Upper lobe of left lung (tissue), 4 donors: ENCODE measurements around the gene LAMB2.

Experiments used
- CTCF ChIP-seq, 6 experiments: fragments of 450-650 bp in 4 of 6; fragments of 200-600 bp in 2 of 6; sonication (generic) in 2 of 6; IDR thresholded peaks; one replicate each; pipeline ENCODE4 v1.5.1; 2016 to 2019; ENCODE audit warnings: antibody characterized with exemption in 6 of 6
- EP300 ChIP-seq, 4 donors: sonication (generic); formaldehyde crosslinking; IDR thresholded peaks; one replicate each; pipeline ENCODE4 v1.5.1; 2017; ENCODE audit warnings: antibody characterized with exemption in 4 of 4, control low read depth in 2 of 4
- POLR2A ChIP-seq, 4 donors: fragments of 450-650 bp; IDR thresholded peaks; one replicate each; pipeline ENCODE4 v1.5.1; 2016 to 2017; ENCODE audit warnings: antibody characterized with exemption in 4 of 4, mild to moderate bottlenecking in 2 of 4
- POLR2AphosphoS5 ChIP-seq, 2 donors: sonication (generic); formaldehyde crosslinking; IDR thresholded peaks; one replicate each; pipeline ENCODE4 v1.5.1; 2017; ENCODE audit warnings: antibody characterized with exemption in 2 of 2

GRCh38 chr3:49177073-49177472 lies 44.2 kb upstream of the LAMB2 start:
- TF ChIP-seq CTCF (IDR thresholded peaks at IDR 0.05) (no peak), POLR2A (IDR thresholded peaks at IDR 0.05) (no peak), EP300 (IDR thresholded peaks at IDR 0.05) (no peak), POLR2AphosphoS5 (IDR thresholded peaks at IDR 0.05) (no peak)
